Mammary epithelial cell (primary cell): ENCODE data around the gene DCLRE1C.

Experiments used
- CTCF ChIP-seq, 2 donors: IDR thresholded peaks in 1 of 2; conservative IDR thresholded peaks in 1 of 2; 2 replicates each; pipeline ENCODE4 v1.5.1; 2011 to 2012; ENCODE audit warnings: inconsistent platforms in 2 of 2, low read length in 2 of 2, mild to moderate bottlenecking in 2 of 2, control low read depth in 1 of 2, low read depth in 1 of 2; ENCODE audit not compliant: insufficient read depth in 1 of 2; ENCODE audit errors: extremely low read depth in 1 of 2
- EZH2 ChIP-seq: IDR thresholded peaks from 2 replicates; pipeline ENCODE4 v1.6.1; 2012; ENCODE audit warnings: low read length, inconsistent platforms, borderline replicate concordance

- TF ChIP-seq CTCF (conservative IDR thresholded peaks at IDR 0.05 in 1 of 2, IDR thresholded peaks at IDR 0.05 in 1 of 2; ENCODE audit: extremely low read depth in 1 of 2, insufficient read depth in 1 of 2, low read depth in 1 of 2, low read length in 2 of 2) (no peak), EZH2 (no peak)
Observed at GRCh38 chr10:14858338-14858960, 95.4 kb downstream of the DCLRE1C start.
